ENCODE measurements around the gene E2F8. TPM values are rescaled to one million over a fixed set of nuclear protein-coding genes. Genes with fewer than 3 reads are reported as not detected.

E2F8 gene
- total and polyA plus RNA-seq, 9 of the 15 experiments (the other 6 are each of a cell fraction or from before 2014, with no cell fraction given), result 6.9 to 23.6 (median 12.1) TPM

DNA sequence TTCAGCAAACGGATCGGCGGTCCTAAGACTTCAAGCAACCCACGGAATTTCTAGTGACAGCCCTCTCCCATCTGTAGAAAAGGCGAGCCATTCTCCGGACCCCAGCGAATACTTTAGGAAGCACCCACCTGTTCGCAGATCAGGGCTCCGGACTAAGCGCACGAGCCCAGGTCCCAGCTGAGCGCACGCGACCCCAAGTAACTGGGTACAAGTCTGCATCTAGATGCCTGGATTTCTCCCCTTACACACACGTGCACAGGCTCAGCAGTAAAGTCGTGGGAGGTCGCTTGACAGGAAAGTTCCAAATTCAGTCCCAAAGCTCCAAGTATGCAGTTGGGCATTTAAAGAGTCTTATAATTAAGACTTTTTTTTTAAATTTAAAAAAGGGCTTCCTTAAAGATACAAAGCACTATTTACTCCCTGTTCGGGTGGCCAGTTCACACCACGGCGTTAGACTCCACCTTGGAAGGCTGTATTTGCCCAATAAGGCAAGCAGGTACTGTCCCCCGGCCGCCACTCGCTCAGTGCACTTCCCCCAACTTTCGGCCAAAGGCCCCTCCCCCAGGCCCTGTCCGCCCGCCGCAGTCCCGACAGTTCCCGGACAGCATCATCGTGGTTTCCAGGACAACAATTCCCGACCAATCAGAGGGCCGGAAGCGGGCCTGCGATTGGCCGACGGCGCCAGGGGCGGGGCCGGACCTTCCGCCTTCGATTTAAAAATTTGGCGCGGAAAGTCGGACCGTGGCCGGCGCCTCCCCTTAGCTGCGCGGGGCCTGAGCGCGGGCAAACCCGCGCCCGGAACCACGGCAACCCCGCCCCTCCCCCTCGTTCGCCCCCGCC, at the start of gene E2F8 (continued):
- TF ChIP-seq MBD1 (CRISPR knock-in tag; IDR thresholded peaks at IDR 0.05) (no peak), ZNF134 (CRISPR knock-in tag; conservative IDR thresholded peaks at IDR 0.05) (no peak), MBD2 (IDR thresholded peaks at IDR 0.05; ENCODE audit: borderline replicate concordance, low read depth) (peak; percentile 68), RFX1 (IDR thresholded peaks at IDR 0.05) (peak; percentile 96), CCAR2 (IDR thresholded peaks at IDR 0.05; ENCODE audit: low read depth, low read length) (no peak), GTF3C2 (IDR thresholded peaks at IDR 0.05; ENCODE audit: borderline replicate concordance, extremely low read depth, insufficient read length) (no peak), SMAD3 (CRISPR knock-in tag; conservative IDR thresholded peaks at IDR 0.05) (no peak), SRSF1 (IDR thresholded peaks at IDR 0.05; ENCODE audit: low read depth, low read length) (no peak), ZNF395 (CRISPR knock-in tag; IDR thresholded peaks at IDR 0.05) (peak; percentile 79; the same call in 1 of the 2 replicates), TAF9B (IDR thresholded peaks at IDR 0.05; ENCODE audit: partially characterized antibody) (peak; percentile 75), HMGN3 (IDR thresholded peaks at IDR 0.05; ENCODE audit: borderline replicate concordance, extremely low read depth, insufficient read length, low read depth, low read length) (peak; percentile 57), SPI1 (IDR thresholded peaks at IDR 0.05; ENCODE audit: borderline replicate concordance, low read depth, low read length) (peak; percentile 60), SIN3A (IDR thresholded peaks at IDR 0.05; ENCODE audit: borderline replicate concordance in 2 of 2, control insufficient read depth in 1 of 2, low read depth in 2 of 2, low read length in 2 of 2) (peak; percentile 66 to 74; a peak in 3 of 4 replicates), RBM25 (IDR thresholded peaks at IDR 0.05; ENCODE audit: low read depth, low read length, severe bottlenecking) (peak; percentile 87), RCOR1 (IDR thresholded peaks at IDR 0.05; ENCODE audit: borderline replicate concordance in 1 of 2, low read depth in 2 of 2, low read length in 2 of 2) (peak in 1 of 2 experiments; percentile 83; a peak in 2 of 4 replicates), MEIS2 (IDR thresholded peaks at IDR 0.05; ENCODE audit: partially characterized antibody) (peak; percentile 22), NFYB (IDR thresholded peaks at IDR 0.05; ENCODE audit: extremely low read depth, insufficient read length) (peak; percentile 44), ZFPM2 (CRISPR knock-in tag; IDR thresholded peaks at IDR 0.05) (no peak)
- TF ChIP-seq, protein P1, sequence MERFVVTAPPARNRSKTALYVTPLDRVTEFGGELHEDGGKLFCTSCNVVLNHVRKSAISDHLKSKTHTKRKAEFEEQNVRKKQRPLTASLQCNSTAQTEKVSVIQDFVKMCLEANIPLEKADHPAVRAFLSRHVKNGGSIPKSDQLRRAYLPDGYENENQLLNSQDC (CRISPR knock-in tag; IDR thresholded peaks at IDR 0.05), result no peak

Measured in K562 (cell line).